Middle frontal gyrus (tissue), 1 donor: ENCODE results near the gene ZMYND8.
A peak's percentile ranks its signal among the peaks of the same experiment; 100 is the strongest.
"Not testable (repeated sequence)": the region's sequence is repeated elsewhere in the genome, so short reads cannot be mapped to it uniquely, and the experiment has no call there.

ENCODE experiments used
- DNase-seq: peaks from one replicate; pipeline ENCODE4 v3.0.0-alpha.2; 2015; ENCODE audit warnings: low spot score; ENCODE audit errors: extremely low spot score

ZMYND8 gene

GRCh38 chr20:47356526-47357295 is at the start of gene ZMYND8:
ZMYND8 (minus strand) TSS chr20:47356699; CDS start chr20:47356670, 29 bp downstream.
- peak; percentile 94 for DNase-seq

DNA sequence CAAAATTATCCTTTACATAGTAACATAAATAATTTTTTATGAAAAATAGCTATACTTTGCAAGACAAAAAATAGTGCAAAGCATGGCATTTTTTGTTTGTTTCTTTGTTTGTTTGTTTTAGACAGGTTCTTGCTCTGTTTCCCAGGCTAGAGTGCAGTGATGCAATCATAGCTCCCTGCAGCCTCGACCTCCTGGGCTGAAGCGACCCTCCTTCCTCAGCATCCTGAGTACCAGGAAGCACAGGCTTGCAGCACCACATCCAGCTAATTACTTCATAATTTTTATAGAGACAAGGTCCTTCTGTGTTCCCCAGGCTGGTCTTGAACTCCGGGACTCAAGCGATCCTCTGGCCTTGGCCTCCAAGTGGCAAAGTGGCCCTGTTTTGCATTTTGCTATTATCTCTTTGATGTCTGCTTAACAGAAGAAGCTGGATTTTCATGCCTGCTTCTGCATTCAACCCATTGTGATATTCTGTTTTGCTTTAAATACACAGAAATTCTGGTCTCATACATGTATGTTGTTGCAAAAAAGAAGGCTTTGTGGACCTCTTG is 49.4 kb upstream of the ZMYND8 start:
- no peak for DNase-seq

DNA sequence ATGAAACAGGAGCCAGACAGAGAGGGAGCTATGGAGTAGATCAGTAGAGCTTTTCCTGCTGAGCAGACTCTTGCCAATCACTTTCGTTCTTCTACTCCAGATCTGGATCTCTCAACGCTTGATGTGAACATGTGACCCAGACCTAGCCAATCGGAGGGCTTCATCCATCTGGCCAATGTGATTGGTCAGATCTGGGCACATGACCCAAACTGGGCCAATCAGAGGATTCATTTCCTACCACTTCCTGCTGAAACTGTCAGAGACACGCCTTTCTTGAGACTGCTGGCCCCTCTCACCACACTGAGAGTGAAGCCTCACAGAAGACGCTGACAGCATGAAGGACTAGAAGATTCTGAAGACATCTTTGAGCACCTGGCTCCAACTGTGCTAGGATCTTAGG is 44.2 kb upstream of the ZMYND8 start:
- no peak for DNase-seq

DNA sequence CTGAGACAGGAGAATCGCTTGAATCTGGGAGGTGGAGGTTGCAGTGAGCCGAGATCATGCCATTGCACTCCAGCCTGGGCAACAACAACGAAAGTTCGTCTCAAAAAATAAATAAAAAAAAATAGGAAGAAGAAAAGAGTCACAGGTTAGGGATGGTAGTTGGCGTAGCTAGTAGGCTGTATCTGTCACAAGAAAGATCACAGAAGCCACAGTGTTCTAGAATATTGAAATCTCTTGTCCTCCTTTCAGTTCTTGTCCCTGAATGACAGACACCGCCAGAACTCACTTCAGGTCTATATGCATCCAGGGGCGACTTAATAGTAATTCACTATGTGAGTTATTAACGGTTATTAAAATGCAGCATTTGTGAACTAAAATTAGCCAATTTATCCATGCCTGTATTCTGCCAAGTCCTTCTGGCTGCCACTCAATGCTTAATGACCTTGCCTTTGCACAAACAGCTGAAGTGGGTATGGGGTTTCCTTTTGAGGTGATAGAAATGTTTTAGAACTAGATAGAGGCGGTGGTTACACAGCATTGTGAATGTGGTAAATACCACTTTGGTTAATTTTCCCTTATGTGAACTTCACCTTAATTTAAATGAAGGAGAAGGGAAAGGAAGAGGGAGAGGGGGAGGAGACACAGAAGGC is 41.3 kb upstream of the ZMYND8 start:
- no peak for DNase-seq

DNA sequence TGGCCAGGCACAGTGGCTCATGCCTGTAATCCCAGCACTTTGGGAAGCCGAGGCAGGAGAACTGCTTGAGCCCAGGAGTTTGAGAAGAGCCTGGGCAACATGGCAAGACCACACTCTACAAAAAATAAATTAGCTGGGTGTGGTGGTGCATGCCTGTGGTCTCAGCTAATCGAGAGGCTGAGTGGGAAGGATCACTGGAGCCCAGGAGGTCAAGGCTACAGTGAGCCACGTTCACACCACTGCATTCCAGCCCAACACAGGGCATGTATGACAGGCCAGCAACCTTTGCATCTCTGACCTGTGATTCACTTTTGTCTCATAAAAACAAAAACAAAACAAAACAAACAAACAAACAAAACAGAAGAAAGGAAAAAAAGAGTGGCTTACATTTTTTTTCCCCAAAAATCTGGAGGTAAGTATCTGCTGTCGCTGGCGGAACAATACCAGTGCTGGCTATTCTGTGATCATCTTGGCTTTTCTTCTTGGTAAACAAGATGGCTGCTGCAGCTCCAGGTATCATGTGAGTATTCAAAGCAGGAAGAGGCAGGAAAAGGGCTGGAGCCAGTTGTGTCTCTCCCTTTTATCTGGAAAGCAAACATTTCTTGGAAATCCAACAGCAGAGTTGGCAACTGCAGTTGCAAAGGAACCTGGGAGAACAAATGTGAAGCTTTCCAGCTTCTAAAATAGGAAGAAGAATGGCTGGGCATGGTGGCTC is 40.4 kb upstream of the ZMYND8 start:
- DNase-seq: no peak

DNA sequence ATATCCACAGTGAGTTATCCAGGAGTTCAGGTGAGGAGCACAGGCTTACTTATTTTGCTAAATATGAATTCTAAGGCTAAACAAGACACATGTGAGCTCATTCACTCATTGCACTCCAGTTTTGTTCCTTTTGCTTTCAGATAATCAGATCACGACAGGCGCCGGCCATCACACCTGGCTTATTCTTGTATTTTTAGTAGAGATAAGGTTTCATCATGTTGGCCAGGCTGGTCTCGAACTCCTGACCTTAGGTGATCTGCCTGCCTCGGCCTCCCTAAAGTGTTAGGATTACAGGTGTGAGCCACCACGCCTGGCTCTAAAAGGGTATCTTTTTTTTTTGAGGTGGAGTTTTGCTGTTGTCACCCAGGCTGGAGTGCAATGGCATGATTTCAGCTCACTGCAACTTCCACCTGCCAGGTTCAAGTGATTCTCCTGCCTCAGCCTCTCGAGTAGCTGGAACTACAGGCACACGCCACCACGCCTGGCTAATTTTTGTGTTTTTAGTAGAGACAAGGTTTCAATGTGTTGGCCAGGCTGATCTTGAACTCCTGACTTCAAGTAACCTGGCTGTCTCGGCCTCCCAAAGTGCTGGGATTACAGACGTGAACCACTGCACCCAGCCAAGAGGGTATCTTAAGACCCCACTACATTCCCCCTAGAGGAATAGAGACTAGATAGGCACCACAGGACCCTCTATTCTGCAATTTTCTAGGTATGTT is 37.5 kb upstream of the ZMYND8 start:
- DNase-seq: not testable (repeated sequence)

DNA sequence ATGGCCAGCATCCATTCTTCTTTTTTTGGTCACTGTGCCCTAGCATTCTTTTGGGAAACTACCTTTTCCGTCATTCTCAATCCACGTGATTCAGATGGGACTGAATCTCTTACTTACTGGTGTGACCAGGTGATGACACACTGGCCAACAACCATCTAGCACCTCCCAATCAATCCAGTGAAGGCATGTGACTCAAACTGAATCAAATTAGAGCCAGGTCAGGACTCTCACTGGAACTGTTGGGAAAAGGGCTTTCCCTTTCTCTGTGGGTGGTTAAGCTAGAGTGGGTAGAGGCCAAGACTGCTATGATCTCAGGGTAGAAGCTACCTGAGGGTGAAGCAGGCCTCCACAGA is 36.2 kb upstream of the ZMYND8 start:
- no peak for DNase-seq

DNA sequence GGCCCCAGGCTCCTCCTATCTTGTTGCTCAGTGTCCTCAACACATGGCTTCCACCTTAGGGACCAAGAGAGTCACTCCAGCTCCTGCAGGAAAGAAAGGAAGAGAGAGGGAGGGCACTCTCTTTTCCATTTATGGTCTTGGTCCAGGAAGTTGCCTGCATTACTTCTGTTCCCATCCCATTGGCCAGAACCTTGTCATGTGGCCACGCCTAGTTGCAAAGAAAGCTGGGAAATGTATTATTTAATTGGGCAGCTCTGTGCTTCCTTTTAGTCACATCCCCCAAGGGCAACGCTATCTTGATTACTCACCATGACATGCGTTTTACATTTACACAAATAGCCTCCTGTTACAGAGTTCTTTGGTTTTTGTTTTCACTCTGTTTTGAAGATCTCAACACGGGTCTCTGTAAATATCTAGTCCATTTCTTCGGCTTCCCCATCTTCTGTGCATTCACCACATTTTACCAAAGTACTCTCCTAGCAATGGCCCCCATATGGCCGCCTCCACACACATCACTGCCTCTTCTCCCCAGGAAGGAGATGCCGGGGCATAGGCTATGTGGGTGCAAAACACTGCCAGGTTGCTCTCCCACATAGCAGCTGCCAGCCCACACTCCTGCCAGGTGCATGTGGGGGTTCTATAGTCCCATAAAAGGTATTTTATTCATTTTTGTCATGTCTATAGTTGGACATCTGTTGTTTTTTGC is 35.7 kb upstream of the ZMYND8 start:
- peak; percentile 10 for DNase-seq

GRCh38 chr20:47391276-47392010 is 34.9 kb upstream of the ZMYND8 start:
- DNase-seq: no peak

DNA sequence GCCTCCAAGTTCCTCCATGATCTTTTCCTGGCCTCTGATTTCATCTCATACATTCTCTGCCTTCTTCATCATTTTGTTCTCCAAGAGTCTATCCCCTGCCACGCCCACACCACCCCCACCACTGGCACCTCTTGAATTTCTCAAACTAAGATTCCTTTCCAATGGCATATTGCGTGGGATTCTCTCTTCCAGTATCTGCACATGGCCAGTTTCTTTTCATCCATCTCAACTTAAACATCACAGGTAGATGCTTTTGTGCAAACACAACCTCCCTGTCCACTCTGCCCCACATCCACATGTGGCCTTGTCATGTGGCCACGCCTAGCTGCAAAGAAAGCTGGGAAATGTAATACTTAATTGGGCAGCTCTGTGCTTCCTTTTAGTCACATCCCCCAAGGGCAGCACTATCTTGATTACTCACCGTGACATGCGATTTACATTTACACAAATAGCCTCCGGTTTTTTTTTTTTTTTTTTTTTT is 33.4 kb upstream of the ZMYND8 start:
- DNase-seq: no peak

DNA sequence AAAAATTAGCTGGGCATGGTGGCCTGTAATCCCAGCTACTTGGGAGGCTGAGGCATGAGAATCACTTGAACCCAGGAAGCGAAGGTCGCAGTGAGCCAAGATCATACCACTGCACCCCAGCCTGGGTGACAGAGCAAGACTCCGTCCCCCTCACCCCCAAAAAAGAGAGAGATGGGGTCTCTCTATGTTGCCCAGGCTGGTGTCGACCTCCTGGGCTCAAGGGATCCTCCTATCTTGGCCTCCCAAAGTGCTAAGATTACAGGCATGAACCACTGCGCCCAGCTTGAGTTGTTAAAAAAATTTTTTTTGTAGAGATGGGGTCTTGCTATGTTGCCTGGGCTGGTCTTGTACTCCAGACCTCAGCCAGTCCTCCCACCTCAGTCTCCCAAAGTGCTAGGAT is 29.5 kb upstream of the ZMYND8 start:
- DNase-seq: not testable (repeated sequence)

- no peak for DNase-seq
Measured at GRCh38 chr20:47382746-47383415, 26.4 kb upstream of the ZMYND8 start.

- no peak for DNase-seq
Measured at GRCh38 chr20:47380481-47380880, 24.0 kb upstream of the ZMYND8 start.

- no peak for DNase-seq
Measured at GRCh38 chr20:47379433-47380150, 23.1 kb upstream of the ZMYND8 start.

DNA sequence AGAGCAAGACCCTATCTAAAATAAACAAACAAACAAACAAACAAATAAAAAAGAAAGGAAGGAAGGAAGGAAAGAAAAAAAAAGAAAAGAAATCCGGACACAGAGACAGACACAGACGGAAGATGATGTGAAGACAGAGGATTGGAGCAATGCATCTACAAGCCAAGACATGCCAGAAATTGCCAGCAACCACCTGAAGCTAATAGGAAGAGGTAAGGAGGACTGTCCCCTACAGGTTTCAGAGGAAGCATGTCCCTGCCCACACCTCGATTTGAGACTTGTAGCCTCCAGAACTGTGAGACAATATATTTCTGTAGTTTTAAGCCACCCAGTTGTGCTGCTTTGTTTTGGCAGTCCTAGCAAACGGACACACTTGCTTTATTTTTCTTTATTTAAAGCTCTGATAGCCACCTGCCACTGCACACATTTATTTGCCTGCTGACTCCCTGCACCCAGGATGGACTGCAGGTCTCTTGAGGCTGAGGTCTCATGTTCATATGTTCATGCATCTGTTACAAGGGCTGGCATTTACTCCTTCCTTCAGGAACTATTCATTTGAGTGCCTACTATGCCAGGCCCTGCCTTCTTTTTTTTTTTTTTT is 20.7 kb upstream of the ZMYND8 start:
- no peak for DNase-seq

GRCh38 chr20:47376096-47376643 is 19.7 kb upstream of the ZMYND8 start:
- not testable (repeated sequence) for DNase-seq

GRCh38 chr20:47374121-47374520 is 17.6 kb upstream of the ZMYND8 start:
- not testable (repeated sequence) for DNase-seq

DNA sequence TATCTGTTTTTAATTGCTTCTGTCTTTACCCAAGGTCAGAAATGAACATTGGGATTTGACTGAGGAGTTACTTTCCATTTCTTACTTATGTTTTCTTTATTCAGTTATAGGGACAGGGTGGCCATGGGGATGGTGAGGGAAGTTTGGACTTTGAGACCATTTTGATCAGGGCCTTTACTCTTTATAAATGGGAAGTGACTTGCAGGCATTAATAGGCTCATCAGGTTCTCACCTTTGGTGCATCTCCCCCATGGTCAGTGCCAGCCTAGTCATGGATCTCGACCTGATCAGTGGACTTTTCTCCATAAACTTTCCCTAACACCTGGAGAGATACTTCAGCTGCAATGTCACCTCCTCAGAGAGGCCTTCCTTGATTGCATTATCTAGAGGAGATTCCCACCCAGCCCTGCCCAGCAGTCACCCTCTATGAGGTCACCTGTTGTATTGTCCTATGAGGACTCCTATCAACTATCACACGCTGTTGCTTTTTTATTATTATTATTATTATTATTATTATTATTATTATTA is 16.8 kb upstream of the ZMYND8 start:
- DNase-seq: no peak
